KMS-11 (cell line): ENCODE data around the gene VPS26C.

Experiments
- H2AFZ ChIP-seq: fragments of 200-600 bp; sonication (generic); 2 replicates; pipeline ENCODE4 v1.6.1; 2016; ENCODE audit warnings: antibody characterized with exemption, mixed run types, low read depth
- H3K27ac ChIP-seq: fragments of 200-600 bp; sonication (generic); 2 replicates; pipeline ENCODE4 v1.6.1; 2016; ENCODE audit warnings: mild to moderate bottlenecking, mixed run types
- H3K27me3 ChIP-seq: fragments of 200-600 bp; sonication (generic); 2 replicates; pipeline ENCODE4 v1.6.1; 2017; ENCODE audit warnings: mild to moderate bottlenecking, low read depth, mixed run types, moderate library complexity; ENCODE audit not compliant: insufficient read depth
- H3K36me3 ChIP-seq: fragments of 200-600 bp; sonication (generic); 2 replicates; pipeline ENCODE4 v1.6.1; 2017; ENCODE audit warnings: mild to moderate bottlenecking, mixed run types; ENCODE audit not compliant: insufficient read depth
- H3K4me1 ChIP-seq: fragments of 200-600 bp; sonication (generic); 2 replicates; pipeline ENCODE4 v1.6.1; 2016; ENCODE audit warnings: mild to moderate bottlenecking, low read depth, mixed run types; ENCODE audit not compliant: poor library complexity, severe bottlenecking
- H3K4me2 ChIP-seq: fragments of 200-600 bp; sonication (generic); 2 replicates; pipeline ENCODE4 v1.7.0; 2016; ENCODE audit warnings: mild to moderate bottlenecking, mixed run types
- H3K4me3 ChIP-seq: fragments of 200-600 bp; sonication (generic); IDR thresholded peaks from 2 replicates; pipeline ENCODE4 v1.6.1; 2017; ENCODE audit warnings: low read depth, low read length, mixed read lengths; ENCODE audit not compliant: insufficient read depth
- H3K79me2 ChIP-seq: fragments of 200-600 bp; sonication (generic); 2 replicates; pipeline ENCODE4 v1.6.1; 2016; ENCODE audit warnings: low read depth, mixed run types; ENCODE audit not compliant: insufficient read depth
- H3K9ac ChIP-seq: fragments of 200-600 bp; sonication (generic); 2 replicates; pipeline ENCODE4 v1.6.1; 2016; ENCODE audit warnings: mild to moderate bottlenecking, mixed run types
- H4K20me1 ChIP-seq: fragments of 200-600 bp; sonication (generic); 2 replicates; pipeline ENCODE4 v1.6.1; 2016; ENCODE audit warnings: mild to moderate bottlenecking, mixed run types; ENCODE audit not compliant: insufficient read depth
- CTCF ChIP-seq: fragments of 200-600 bp; sonication (generic); conservative IDR thresholded peaks from 2 replicates; pipeline ENCODE4 v1.6.1; 2017; ENCODE audit warnings: low read depth, mild to moderate bottlenecking, antibody characterized with exemption, low read length, moderate library complexity, mixed read lengths

The VPS26C gene

GRCh38 chr21:37182222-37182621, 84.9 kb downstream of the VPS26C start:
- no peak overlapping the region for H2AFZ ChIP-seq
- H3K79me2 ChIP-seq, result no peaks in the 10 kb centered on the region
- no peak overlapping the region for H3K27ac ChIP-seq
- no peaks in the 10 kb centered on the region for H3K4me1 ChIP-seq
- H3K4me2 ChIP-seq, result no peak overlapping the region
- no peaks in the 10 kb centered on the region for H4K20me1 ChIP-seq
- no peak overlapping the region for H3K4me3 ChIP-seq
- no peak overlapping the region for H3K9ac ChIP-seq
- H3K36me3 ChIP-seq, result no peaks in the 10 kb centered on the region
- H3K27me3 ChIP-seq, result no peaks in the 10 kb centered on the region
- TF ChIP-seq CTCF, result no peak

GRCh38 chr21:37181059-37181458, 86.1 kb downstream of the VPS26C start:
- no peaks in the 10 kb centered on the region for H3K27me3 ChIP-seq
- H3K4me1 ChIP-seq, result no peaks in the 10 kb centered on the region
- H3K9ac ChIP-seq, result no peak overlapping the region
- H3K36me3 ChIP-seq, result no peaks in the 10 kb centered on the region
- no peak overlapping the region for H3K27ac ChIP-seq
- TF ChIP-seq CTCF, result no peak
- no peak overlapping the region for H3K4me2 ChIP-seq
- no peak overlapping the region for H2AFZ ChIP-seq
- no peak overlapping the region for H3K4me3 ChIP-seq
- no peaks in the 10 kb centered on the region for H3K79me2 ChIP-seq
- H4K20me1 ChIP-seq, result no peaks in the 10 kb centered on the region

GRCh38 chr21:37176716-37177115, 90.4 kb downstream of the VPS26C start:
- Histone ChIP-seq H3K27ac (no peak overlapping the region), H3K9ac (no peak overlapping the region), H3K4me3 (no peak overlapping the region), H3K36me3 (peaks cover 4% of the 10 kb centered on the region; the same call in 1 of the 2 replicates), H3K79me2 (no peaks in the 10 kb centered on the region), H2AFZ (no peak overlapping the region), H4K20me1 (no peaks in the 10 kb centered on the region), H3K4me1 (no peaks in the 10 kb centered on the region), H3K27me3 (no peaks in the 10 kb centered on the region), H3K4me2 (no peak overlapping the region)
- no peak for TF ChIP-seq CTCF
